SK-N-SH (cell line): Measurements from ENCODE around the gene FIGNL1. TPM values are rescaled to one million over a fixed set of nuclear protein-coding genes. Genes with fewer than 3 reads are reported as not detected.

Experiments used
- CTCF ChIA-PET: fragments of 300-600, 350-600 bp; formaldehyde crosslinking; extraction: SDS; loops from one replicate; lab custom pipeline; 2021; lab: Yijun Ruan, JAX
- POLR2A ChIA-PET: fragments of 350-600 bp; sonication (Branson Sonifier 250); formaldehyde crosslinking; extraction: SDS; loops from one replicate; lab custom pipeline; 2020; ENCODE audit warnings: antibody characterized with exemption, inconsistent platforms; lab: Yijun Ruan, JAX
- DNase-seq: peaks from one replicate; pipeline ENCODE4 v3.0.0; 2012
- H2AFZ ChIP-seq: fragments of 200-600 bp; sonication (generic); 2 replicates; pipeline ENCODE4 v1.8.1; 2016; ENCODE audit warnings: antibody characterized with exemption, mild to moderate bottlenecking, low read depth
- H3F3A ChIP-seq: fragments of 200-600 bp; sonication (generic); replicated peaks from 2 replicates; pipeline ENCODE3; 2016; ENCODE audit warnings: antibody characterized with exemption, mild to moderate bottlenecking; ENCODE audit not compliant: insufficient read depth
- H3K27ac ChIP-seq, 2 experiments: fragments of 200-500 bp in 1 of 2; fragments of 200-600 bp in 1 of 2; sonication (Bioruptor generic) in 1 of 2; sonication (generic), shearing (Covaris generic) in 1 of 2; 2 replicates each; pipeline versions ENCODE4 v1.5.1 to v1.6.1; 2014 to 2016; ENCODE audit warnings: low read depth in 2 of 2, inconsistent platforms in 1 of 2, low read length in 1 of 2, mild to moderate bottlenecking in 1 of 2, mixed read lengths in 1 of 2
- H3K27me3 ChIP-seq: fragments of 200-600 bp; sonication (generic), shearing (Covaris generic); 2 replicates; pipeline ENCODE4 v1.6.1; 2016; ENCODE audit warnings: mixed run types; ENCODE audit not compliant: insufficient read depth
- H3K36me3 ChIP-seq, 2 experiments: fragments of 200-500 bp in 1 of 2; fragments of 200-600 bp in 1 of 2; sonication (Bioruptor generic) in 1 of 2; sonication (generic) in 1 of 2; replicated peaks in 1 of 2; 2 replicates each; pipeline versions ENCODE3 to v1.5.1; 2014 to 2016; ENCODE audit warnings: low read length in 1 of 2, mild to moderate bottlenecking in 1 of 2; ENCODE audit not compliant: insufficient read depth in 2 of 2, control insufficient read depth in 1 of 2
- H3K4me1 ChIP-seq, 2 experiments: fragments of 200-500 bp in 1 of 2; fragments of 200-600 bp in 1 of 2; sonication (Bioruptor generic) in 1 of 2; sonication (generic), shearing (Covaris generic) in 1 of 2; 2 replicates each; pipeline versions ENCODE4 v1.5.1 to v1.6.1; 2014 to 2016; ENCODE audit warnings: low read depth in 1 of 2, low read length in 1 of 2, mixed run types in 1 of 2; ENCODE audit not compliant: insufficient read depth in 2 of 2, control insufficient read depth in 1 of 2
- H3K4me2 ChIP-seq: fragments of 200-600 bp; sonication (generic), shearing (Covaris generic); 2 replicates; pipeline ENCODE4 v1.6.1; 2017; ENCODE audit warnings: mixed run types
- H3K4me3 ChIP-seq, 2 experiments: fragments of 200-500 bp in 1 of 2; fragments of 200-600 bp in 1 of 2; sonication (Bioruptor generic) in 1 of 2; sonication (generic), shearing (Covaris generic) in 1 of 2; 2 replicates each; pipeline versions ENCODE4 v1.5.1 to v1.8.1; 2014 to 2016; ENCODE audit warnings: low read depth in 2 of 2, inconsistent platforms in 1 of 2, low read length in 1 of 2, mild to moderate bottlenecking in 1 of 2, mixed read lengths in 1 of 2, moderate library complexity in 1 of 2
- H3K79me2 ChIP-seq: fragments of 200-600 bp; sonication (generic); 2 replicates; pipeline ENCODE4 v1.8.1; 2017; ENCODE audit warnings: mild to moderate bottlenecking; ENCODE audit not compliant: insufficient read depth
- H3K9ac ChIP-seq: fragments of 200-600 bp; sonication (generic); 2 replicates; pipeline ENCODE4 v1.6.1; 2017; ENCODE audit warnings: mixed run types
- H3K9me2 ChIP-seq: fragments of 200-600 bp; sonication (generic); 2 replicates; pipeline ENCODE4 v1.6.1; 2017; ENCODE audit warnings: mixed run types
- H3K9me3 ChIP-seq: fragments of 200-600 bp; sonication (generic); 2 replicates; pipeline ENCODE4 v1.6.1; 2017; ENCODE audit warnings: mixed run types, mild to moderate bottlenecking, moderate library complexity
- H4K20me1 ChIP-seq: fragments of 200-600 bp; sonication (generic); 2 replicates; pipeline ENCODE4 v1.6.1; 2017; ENCODE audit warnings: mild to moderate bottlenecking, mixed run types; ENCODE audit not compliant: insufficient read depth
- CHD2 ChIP-seq: fragments of 150-350 bp; IDR thresholded peaks from 2 replicates; pipeline ENCODE4 v1.6.1; 2018; ENCODE audit warnings: low read length; ENCODE audit not compliant: partially characterized antibody
- FOXM1 ChIP-seq: IDR thresholded peaks from 2 replicates; pipeline ENCODE4 v1.4.0; 2012; ENCODE audit warnings: low read depth, mild to moderate bottlenecking
- GABPA ChIP-seq: IDR thresholded peaks from 2 replicates; pipeline ENCODE4 v1.4.0; 2012; ENCODE audit warnings: low read depth, mild to moderate bottlenecking
- NFIC ChIP-seq: IDR thresholded peaks from 2 replicates; pipeline ENCODE4 v1.4.0; 2012; ENCODE audit warnings: borderline replicate concordance
- NRF1 ChIP-seq: IDR thresholded peaks from 2 replicates; pipeline ENCODE4 v1.6.1; 2012; ENCODE audit warnings: low read depth, mild to moderate bottlenecking, low read length
- PBX3 ChIP-seq: IDR thresholded peaks from 2 replicates; pipeline ENCODE4; 2012
- POLR2AphosphoS5 ChIP-seq: IDR thresholded peaks from 2 replicates; pipeline ENCODE4 v1.6.1; 2012; ENCODE audit warnings: low read depth, low read length
- RAD21 ChIP-seq: IDR thresholded peaks from 2 replicates; pipeline ENCODE4 v1.6.1; 2012; ENCODE audit warnings: mild to moderate bottlenecking, low read length
- RXRA ChIP-seq: IDR thresholded peaks from 2 replicates; pipeline ENCODE4 v1.4.0; 2012; ENCODE audit warnings: low read depth, mild to moderate bottlenecking, borderline replicate concordance
- TCF12 ChIP-seq: IDR thresholded peaks from 2 replicates; pipeline ENCODE4 v1.4.0; 2012
- TEAD4 ChIP-seq: IDR thresholded peaks from 2 replicates; pipeline ENCODE4 v1.4.0; 2012; ENCODE audit warnings: mild to moderate bottlenecking, borderline replicate concordance; ENCODE audit not compliant: insufficient read depth
- USF1 ChIP-seq: IDR thresholded peaks from 2 replicates; pipeline ENCODE4 v1.4.0; 2012; ENCODE audit warnings: low read depth, borderline replicate concordance
- ZBTB33 ChIP-seq: IDR thresholded peaks from 2 replicates; pipeline ENCODE4 v1.4.0; 2012; ENCODE audit warnings: low read depth, borderline replicate concordance
- WGBS: methylation state at CpG from one replicate; pipeline ENCODE4 v1.1.6; 2017; ENCODE audit warnings: low lambda C conversion rate; 5-methylcytosine and 5-hydroxymethylcytosine counted together
- polyA plus RNA-seq, 3 experiments: library from polyadenylated mRNA; depleted of rRNA; stranded (reverse); fragments of >200 nt; gene quantifications; 2 replicates each; pipeline ENCODE4 v1.2.3, GENCODE V29; 2012

Gene FIGNL1
- polyA plus RNA-seq, 1 of the 3 experiments (the other 2 are of a cell fraction): 6.7 TPM

GRCh38 chr7:50496569-50496968, 46.4 kb upstream of the FIGNL1 start:
- H3K79me2 ChIP-seq: no peaks in the 10 kb centered on the region
- TF ChIP-seq RXRA (no peak), CHD2 (no peak), TEAD4 (no peak), PBX3 (no peak)
- TF ChIP-seq, all 33 proteins: peak for 0
- peak; percentile 51 for DNase-seq
- H3F3A ChIP-seq: no peaks in the 10 kb centered on the region
- peak overlapping the region; percentile 25 to 100 for H3K27ac ChIP-seq
- no peaks in the 10 kb centered on the region for H3K9me2 ChIP-seq
- H3K4me3 ChIP-seq: 0 out of 4 replicates have a peak overlapping the region, but pooled peaks of 1 of the 2 experiments have one; percentile 2
- CTCF ChIA-PET: interaction anchor here (0.8 to 6.1 kb wide), 17 partner anchors 10 to 291 kb away, joined by 3 to 50 read pairs (median 5); no protein-coding TSS in a partner anchor
- no peaks in the 10 kb centered on the region for H3K27me3 ChIP-seq
- no peaks in the 10 kb centered on the region for H4K20me1 ChIP-seq
- peak overlapping the region; percentile 44 for H3K4me2 ChIP-seq
- 36% methylated on average over 6 of the region's 6 CpGs for WGBS
- no peak overlapping the region for H3K9ac ChIP-seq
- peaks cover 0 to 5% of the 10 kb centered on the region in 2 experiments for H3K36me3 ChIP-seq
- H3K9me3 ChIP-seq: no peaks in the 10 kb centered on the region
- H3K4me1 ChIP-seq: peaks cover 0 to 72% of the 10 kb centered on the region in 2 experiments; a peak in 2 of 4 replicates
- POLR2A ChIA-PET: interaction anchor here (0.7 to 3.9 kb wide), 14 partner anchors 9 to 66 kb away, joined by 3 to 101 read pairs (median 6); no protein-coding TSS in a partner anchor
- H2AFZ ChIP-seq: peak overlapping the region; percentile 59

- Histone ChIP-seq H2AFZ (no peak overlapping the region), H3K9ac (no peak overlapping the region), H3K36me3 (peaks cover 0 to 5% of the 10 kb centered on the region in 2 experiments), H4K20me1 (no peaks in the 10 kb centered on the region), H3K79me2 (no peaks in the 10 kb centered on the region), H3K27ac (peak overlapping the region; percentile 25 to 100; a peak in 3 of 4 replicates), H3K4me1 (peaks cover 0 to 67% of the 10 kb centered on the region in 2 experiments; a peak in 2 of 4 replicates), H3K4me2 (no peak overlapping the region), H3K4me3 (no peak overlapping the region), H3K9me3 (no peaks in the 10 kb centered on the region), H3F3A (no peaks in the 10 kb centered on the region), H3K27me3 (no peaks in the 10 kb centered on the region), H3K9me2 (no peaks in the 10 kb centered on the region)
- CTCF ChIA-PET: interaction anchor here (1.0 to 6.1 kb wide), 8 partner anchors 8 to 183 kb away, joined by 3 to 50 read pairs (median 4); no protein-coding TSS in a partner anchor
- WGBS: 73% methylated on average over 3 of the region's 3 CpGs
- no peak for DNase-seq
- POLR2A ChIA-PET: interaction anchor here (1.3 to 3.9 kb wide), 6 partner anchors 9 to 64 kb away, joined by 3 to 101 read pairs (median 19); no protein-coding TSS in a partner anchor
- TF ChIP-seq USF1: no peak
- TF ChIP-seq TCF12: no peak
- no peak for TF ChIP-seq RXRA
- TF ChIP-seq GABPA: no peak
- no peak for TF ChIP-seq POLR2AphosphoS5
- no peak for TF ChIP-seq RAD21
- TF ChIP-seq NRF1: no peak
- no peak for TF ChIP-seq FOXM1
- TF ChIP-seq NFIC: no peak
- TF ChIP-seq ZBTB33: no peak
Observed at GRCh38 chr7:50495746-50496145, 45.6 kb upstream of the FIGNL1 start.
